Gastroesophageal sphincter (tissue), 4 donors: ENCODE data around the gene AFMID. TPM values are rescaled to one million over a fixed set of nuclear protein-coding genes. Genes with fewer than 3 reads are reported as not detected.
"Not testable (repeated sequence)": the region's sequence is repeated elsewhere in the genome, so short reads cannot be mapped to it uniquely, and the experiment has no call there.

Source experiments
- ATAC-seq: fragments of 150-250 bp; one replicate; pipeline ENCODE4 v1.9.1; 2016; ENCODE audit warnings: mild to moderate bottlenecking, moderate library complexity
- H3K27ac ChIP-seq, 4 donors: fragments of 200-600 bp; sonication (generic) in 3 of 4; 1 replicate in 3 of 4; 2 replicates in 1 of 4; pipeline ENCODE4 v1.5.1; 2016 to 2019
- H3K27me3 ChIP-seq: fragments of 200-600 bp; sonication (generic); one replicate; pipeline ENCODE4 v1.5.1; 2019
- H3K36me3 ChIP-seq, 2 donors: fragments of 200-600 bp; sonication (generic); one replicate each; pipeline ENCODE4 v1.5.1; 2019; ENCODE audit warnings: control low read depth in 1 of 2
- H3K4me1 ChIP-seq, 3 donors: fragments of 200-600 bp; sonication (generic); 1 replicate in 2 of 3; 2 replicates in 1 of 3; pipeline ENCODE4 v1.5.1; 2016 to 2019; ENCODE audit warnings: control low read depth in 2 of 3
- H3K4me3 ChIP-seq, 2 donors: fragments of 200-600 bp; sonication (generic); one replicate each; pipeline ENCODE4 v1.5.1; 2019; ENCODE audit warnings: mild to moderate bottlenecking in 1 of 2, moderate library complexity in 1 of 2
- H3K9me3 ChIP-seq, 3 donors: fragments of 200-600 bp; sonication (generic); one replicate each; pipeline ENCODE4 v1.5.1; 2017 to 2019; ENCODE audit warnings: control low read depth in 2 of 3
- CTCF ChIP-seq, 4 experiments: fragments of 200-600 bp in 2 of 4; fragments of 450-650 bp in 2 of 4; sonication (generic) in 1 of 4; IDR thresholded peaks; one replicate each; pipeline ENCODE4 v1.5.1; 2017 to 2019; ENCODE audit warnings: antibody characterized with exemption in 4 of 4, mild to moderate bottlenecking in 2 of 4, moderate library complexity in 2 of 4
- EP300 ChIP-seq: sonication (generic); formaldehyde crosslinking; IDR thresholded peaks from one replicate; pipeline ENCODE4 v1.6.1; 2017; ENCODE audit warnings: antibody characterized with exemption, mild to moderate bottlenecking
- POLR2A ChIP-seq, 2 donors: fragments of 450-650 bp; IDR thresholded peaks; one replicate each; pipeline ENCODE4 v1.6.1; 2017; ENCODE audit warnings: antibody characterized with exemption in 2 of 2, mild to moderate bottlenecking in 2 of 2, moderate library complexity in 1 of 2
- POLR2AphosphoS5 ChIP-seq: sonication (generic); formaldehyde crosslinking; IDR thresholded peaks from one replicate; pipeline ENCODE4 v1.6.1; 2017; ENCODE audit warnings: antibody characterized with exemption
- WGBS, 2 donors: methylation state at CpG; one replicate each; pipeline ENCODE4 v1.1.5; 2018; ENCODE audit warnings: low coverage in 1 of 2; 5-methylcytosine and 5-hydroxymethylcytosine counted together
- total RNA-seq, 4 donors: library from RNA; depleted of rRNA; stranded (reverse); fragments of >200 nt; gene quantifications; one replicate each; pipeline ENCODE4 v1.1.0, GENCODE V29; 2016

Gene AFMID
- total RNA-seq, 4 donors from 2014 or later, result 14.9 to 43.9 (median 31.6) TPM

- no peaks in the 10 kb centered on the region for H3K9me3 ChIP-seq
- ATAC-seq, result no peak
- H3K27ac ChIP-seq, result no peak overlapping the region
- H3K4me3 ChIP-seq, result no peak overlapping the region
- peaks cover 0 to 42% (median 8%) of the 10 kb centered on the region in 3 donors for H3K4me1 ChIP-seq
- H3K27me3 ChIP-seq, result peaks cover 18% of the 10 kb centered on the region
- TF ChIP-seq EP300 (no peak), POLR2A (IDR thresholded peaks at IDR 0.05) (no peak), CTCF (IDR thresholded peaks at IDR 0.05) (no peak), POLR2AphosphoS5 (no peak)
- WGBS, 2 donors, result 87 to 94% methylated on average over 3 to 4 of the region's 15 CpGs
- H3K36me3 ChIP-seq, result no peaks in the 10 kb centered on the region
These were observed 65.8 kb downstream of the AFMID start for GRCh38 chr17:78252701-78253635.

- not testable (repeated sequence) for H3K36me3 ChIP-seq, ATAC-seq, H3K9me3 ChIP-seq
- Histone ChIP-seq H3K27ac (peak overlapping the region in 2 of 4 donors; percentile 92 to 95), H3K27me3 (peaks cover 24% of the 10 kb centered on the region), H3K4me1 (peaks cover 0 to 47% (median 8%) of the 10 kb centered on the region in 3 donors), H3K4me3 (peak overlapping the region; percentile 85 to 97)
- 45 to 67% methylated on average over 2 to 3 of the region's 12 CpGs for WGBS, 2 donors
These were observed 66.4 kb downstream of the AFMID start for GRCh38 chr17:78253636-78253945.

GRCh38 chr17:78253946-78254672 lies 66.9 kb downstream of the AFMID start:
- peak; percentile 81 for ATAC-seq
- Histone ChIP-seq H3K36me3 (no peaks in the 10 kb centered on the region), H3K27ac (peak overlapping the region; percentile 79 to 95 (median 92)), H3K9me3 (no peaks in the 10 kb centered on the region), H3K27me3 (peaks cover 24% of the 10 kb centered on the region), H3K4me1 (peaks cover 0 to 53% (median 8%) of the 10 kb centered on the region in 3 donors), H3K4me3 (peak overlapping the region; percentile 85 to 97)
- 6 to 28% methylated on average over 3 to 11 of the region's 73 CpGs for WGBS, 2 donors
- peak in 2 of 4 experiments; percentile 2 to 26 for TF ChIP-seq CTCF (IDR thresholded peaks at IDR 0.05)
- TF ChIP-seq POLR2AphosphoS5, result peak; percentile 57
- peak; percentile 41 to 54 for TF ChIP-seq POLR2A (IDR thresholded peaks at IDR 0.05)
- TF ChIP-seq EP300, result no peak

- TF ChIP-seq POLR2A (IDR thresholded peaks at IDR 0.05), result no peak
- TF ChIP-seq CTCF (IDR thresholded peaks at IDR 0.05), result no peak
- no peak for TF ChIP-seq POLR2AphosphoS5
- TF ChIP-seq EP300, result no peak
- ATAC-seq, result no peak
- no peaks in the 10 kb centered on the region for H3K36me3 ChIP-seq
- no peak overlapping the region for H3K27ac ChIP-seq
- H3K4me1 ChIP-seq, result peaks cover 0 to 53% (median 8%) of the 10 kb centered on the region in 3 donors
- H3K4me3 ChIP-seq, result no peak overlapping the region
- 82 to 100% methylated on average over 2 to 7 of the region's 18 CpGs for WGBS, 2 donors
- H3K9me3 ChIP-seq, result no peaks in the 10 kb centered on the region
- peaks cover 14% of the 10 kb centered on the region for H3K27me3 ChIP-seq
These were observed 68.0 kb downstream of the AFMID start for GRCh38 chr17:78255029-78255656.
